CD4-positive, alpha-beta memory T cell (primary cell): ENCODE results near the gene TCF21. TPM values are rescaled to one million over a fixed set of nuclear protein-coding genes. Genes with fewer than 3 reads are reported as not detected.

Experiments used
- CTCF ChIA-PET: fragments of 350-600 bp; sonication (Branson Sonifier 250); formaldehyde crosslinking; loops from one replicate; lab custom pipeline; 2021; ENCODE audit warnings: inconsistent platforms; ENCODE audit not compliant: partially characterized antibody; lab: Charles Lee
- POLR2A ChIA-PET: fragments of 350-600 bp; sonication (Branson Sonifier 250); formaldehyde crosslinking; loops from one replicate; lab custom pipeline; 2021; ENCODE audit not compliant: partially characterized antibody; lab: Charles Lee
- DNase-seq, 5 donors: peaks; one replicate each; pipeline versions ENCODE4 v3.0.0 to v3.0.0-alpha.2; 2020 to 2022; ENCODE audit warnings: mixed read lengths in 1 of 5
- H3K27ac ChIP-seq: one replicate; pipeline ENCODE4 v1.7.0; 2013; ENCODE audit warnings: low read depth, low read length
- H3K27me3 ChIP-seq: 2 replicates; pipeline ENCODE4 v1.7.0; 2013; ENCODE audit warnings: mild to moderate bottlenecking, low read length, moderate library complexity; ENCODE audit not compliant: insufficient read depth
- H3K36me3 ChIP-seq: 2 replicates; pipeline ENCODE4 v1.7.0; 2013; ENCODE audit warnings: mild to moderate bottlenecking, low read length, moderate library complexity; ENCODE audit not compliant: insufficient read depth
- H3K4me1 ChIP-seq: 2 replicates; pipeline ENCODE4 v1.7.0; 2013; ENCODE audit warnings: mild to moderate bottlenecking, low read length, moderate library complexity; ENCODE audit not compliant: insufficient read depth
- H3K4me3 ChIP-seq, 2 donors: one replicate each; pipeline ENCODE4 v1.7.0; 2013; ENCODE audit warnings: low read length in 2 of 2, mild to moderate bottlenecking in 1 of 2
- H3K9me3 ChIP-seq, 2 donors: one replicate each; pipeline ENCODE4 v1.7.0; 2013; ENCODE audit warnings: low read length in 2 of 2, control low read depth in 1 of 2; ENCODE audit not compliant: control insufficient read depth in 1 of 2
- H3K27ac Mint-ChIP-seq, 7 donors: one replicate each; pipeline ENCODE4 v1.8.0; 2020 to 2021; ENCODE audit warnings: mixed read lengths in 7 of 7, mild to moderate bottlenecking in 6 of 7, inconsistent platforms in 3 of 7, moderate library complexity in 3 of 7
- H3K27me3 Mint-ChIP-seq, 2 donors: one replicate each; pipeline ENCODE4 v1.8.0; 2020 to 2021; ENCODE audit warnings: mixed read lengths in 2 of 2
- H3K36me3 Mint-ChIP-seq, 2 donors: one replicate each; pipeline ENCODE4 v1.8.0; 2020 to 2021; ENCODE audit warnings: mixed read lengths in 2 of 2, inconsistent platforms in 1 of 2, mild to moderate bottlenecking in 1 of 2
- H3K4me1 Mint-ChIP-seq, 4 donors: one replicate each; pipeline ENCODE4 v1.8.0; 2020 to 2021; ENCODE audit warnings: mixed read lengths in 4 of 4, mild to moderate bottlenecking in 1 of 4
- H3K4me3 Mint-ChIP-seq, 8 donors: one replicate each; pipeline ENCODE4 v1.8.0; 2020 to 2021; ENCODE audit warnings: mixed read lengths in 8 of 8, mild to moderate bottlenecking in 7 of 8, moderate library complexity in 6 of 8, inconsistent platforms in 3 of 8
- H3K9me3 Mint-ChIP-seq, 8 donors: one replicate each; pipeline ENCODE4 v1.8.0; 2020 to 2021; ENCODE audit warnings: mixed read lengths in 8 of 8, mild to moderate bottlenecking in 5 of 8, inconsistent platforms in 3 of 8, moderate library complexity in 1 of 8
- intact Hi-C: fragments of 100-400 bp; cut with micrococcal nuclease; formaldehyde crosslinking; loops from one replicate; pipeline ENCODE4 v1.15.1; 2023
- polyA plus RNA-seq, 2 donors: library from polyadenylated mRNA; unstranded; fragments of 300-500 nt; fragmentation: Illumina TruSeq; gene quantifications; one replicate each; pipeline ENCODE4 v1.2.3, GENCODE V29; 2021
- total RNA-seq, 2 experiments: library from RNA; stranded (reverse); gene quantifications; one replicate each; pipeline ENCODE4 v1.2.3, GENCODE V29; 2021

TCF21 gene
- total and polyA plus RNA-seq, 4 experiments from 2014 or later, result not detected

DNA sequence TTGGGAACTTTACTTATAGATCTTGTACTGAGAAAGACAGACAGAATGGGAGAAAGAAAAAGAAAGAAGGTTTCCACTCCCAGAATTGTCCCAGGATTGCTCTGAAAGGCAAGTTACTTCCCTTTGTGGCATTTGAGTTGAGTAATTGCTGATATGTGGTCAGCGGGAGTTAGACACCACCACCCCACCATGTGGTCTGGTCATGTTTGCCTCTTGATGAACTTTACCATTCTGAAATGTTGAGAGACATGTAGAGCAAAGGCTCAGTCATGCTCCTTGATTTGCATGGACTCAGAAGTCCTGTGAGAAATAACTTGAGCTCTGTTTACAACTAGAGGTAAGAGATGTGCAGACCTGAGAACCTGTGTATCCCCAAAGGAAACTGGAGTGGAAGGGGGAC, 17.1 kb downstream of the TCF21 start:
- Mint-ChIP-seq H3K9me3 (peaks cover 0 to 3% (median 0%) of the 10 kb centered on the region in 8 donors), H3K4me1 (no peaks in the 10 kb centered on the region), H3K27me3 (peaks cover 45 to 50% of the 10 kb centered on the region in 2 donors), H3K4me3 (no peak overlapping the region), H3K27ac (no peak overlapping the region), H3K36me3 (no peaks in the 10 kb centered on the region)
- Histone ChIP-seq H3K36me3 (no peaks in the 10 kb centered on the region), H3K9me3 (no peaks in the 10 kb centered on the region), H3K27ac (no peak overlapping the region), H3K27me3 (peaks cover 21% of the 10 kb centered on the region), H3K4me3 (no peak overlapping the region), H3K4me1 (no peaks in the 10 kb centered on the region)
- POLR2A ChIA-PET, result no interaction called here
- CTCF ChIA-PET, result interaction anchor here (1.0 to 3.6 kb wide), 4 partner anchors 10 to 18 kb away, joined by 3 to 20 read pairs (median 4); no protein-coding TSS in a partner anchor
- intact Hi-C loops, result no loop called here
- no peak for DNase-seq

DNA sequence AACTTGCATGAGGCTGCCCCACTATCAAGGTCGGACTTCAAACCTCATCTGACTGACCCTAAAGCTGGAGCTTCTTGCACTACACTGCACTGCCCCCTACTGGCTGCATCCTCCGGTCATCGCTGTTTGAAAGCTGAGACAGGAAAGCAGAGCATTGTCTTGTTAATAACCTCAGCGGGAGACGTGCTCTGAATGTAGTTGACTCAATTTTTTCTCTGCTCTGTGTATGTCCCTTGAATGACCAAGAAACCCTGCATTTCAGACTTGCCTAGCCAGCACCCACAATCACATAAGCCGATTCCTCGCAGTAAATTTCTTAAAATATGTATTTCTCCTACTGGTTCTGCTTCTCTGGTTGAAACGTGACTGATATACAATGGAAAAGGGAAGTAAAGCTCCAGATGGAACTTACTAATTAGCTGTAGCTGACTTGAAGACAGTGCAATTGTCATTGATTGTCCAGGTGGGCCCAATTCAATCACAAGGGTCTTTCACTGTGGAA, 27.8 kb downstream of the TCF21 start:
- Mint-ChIP-seq H3K27ac (no peak overlapping the region), H3K9me3 (peaks cover 0 to 2% (median 0%) of the 10 kb centered on the region in 8 donors), H3K4me1 (peaks cover 0 to 4% (median 2%) of the 10 kb centered on the region in 4 donors), H3K27me3 (peaks cover 4 to 6% of the 10 kb centered on the region in 2 donors), H3K4me3 (peak overlapping the region in 2 of 8 donors; percentile 7 to 37), H3K36me3 (no peaks in the 10 kb centered on the region)
- Histone ChIP-seq H3K36me3 (no peaks in the 10 kb centered on the region), H3K4me1 (no peaks in the 10 kb centered on the region), H3K9me3 (no peaks in the 10 kb centered on the region), H3K4me3 (no peak overlapping the region), H3K27me3 (no peaks in the 10 kb centered on the region), H3K27ac (no peak overlapping the region)
- POLR2A ChIA-PET, result no interaction called here
- peak; percentile 49 to 61 (median 56) for DNase-seq
- CTCF ChIA-PET, result interaction anchor here (0.7 to 3.0 kb wide), 29 partner anchors 9 to 1390 kb away, joined by 3 to 22 read pairs (median 5); partner anchors contain the start of gene TBPL1
- intact Hi-C loops, result loop anchor here (1.0 to 2.0 kb wide), 5 partner anchors 80 to 1248 kb away; no protein-coding TSS in a partner anchor

DNA sequence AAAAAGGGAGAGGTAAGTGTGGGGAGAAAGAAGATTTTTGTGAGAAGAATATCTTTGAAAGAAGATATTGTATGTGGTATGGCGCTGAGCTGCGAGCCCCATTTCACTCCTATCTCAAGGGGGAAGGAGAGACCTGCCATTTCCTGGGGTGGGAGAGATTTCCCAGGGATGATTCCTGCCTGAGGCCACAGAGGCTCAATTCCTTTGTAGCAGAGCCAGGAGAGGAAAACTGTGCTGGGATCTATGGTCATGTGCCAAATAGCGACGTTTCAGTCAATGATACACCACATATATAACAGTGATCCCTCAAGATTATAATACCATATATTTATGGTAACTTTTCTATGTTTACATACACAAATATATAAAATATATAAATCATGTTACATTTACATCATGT, 28.9 kb downstream of the TCF21 start:
- CTCF ChIA-PET, result interaction anchor here (1.0 to 3.0 kb wide), 13 partner anchors 10 to 1249 kb away, joined by 3 to 22 read pairs (median 6); no protein-coding TSS in a partner anchor
- no peak overlapping the region for H3K27ac Mint-ChIP-seq

DNA sequence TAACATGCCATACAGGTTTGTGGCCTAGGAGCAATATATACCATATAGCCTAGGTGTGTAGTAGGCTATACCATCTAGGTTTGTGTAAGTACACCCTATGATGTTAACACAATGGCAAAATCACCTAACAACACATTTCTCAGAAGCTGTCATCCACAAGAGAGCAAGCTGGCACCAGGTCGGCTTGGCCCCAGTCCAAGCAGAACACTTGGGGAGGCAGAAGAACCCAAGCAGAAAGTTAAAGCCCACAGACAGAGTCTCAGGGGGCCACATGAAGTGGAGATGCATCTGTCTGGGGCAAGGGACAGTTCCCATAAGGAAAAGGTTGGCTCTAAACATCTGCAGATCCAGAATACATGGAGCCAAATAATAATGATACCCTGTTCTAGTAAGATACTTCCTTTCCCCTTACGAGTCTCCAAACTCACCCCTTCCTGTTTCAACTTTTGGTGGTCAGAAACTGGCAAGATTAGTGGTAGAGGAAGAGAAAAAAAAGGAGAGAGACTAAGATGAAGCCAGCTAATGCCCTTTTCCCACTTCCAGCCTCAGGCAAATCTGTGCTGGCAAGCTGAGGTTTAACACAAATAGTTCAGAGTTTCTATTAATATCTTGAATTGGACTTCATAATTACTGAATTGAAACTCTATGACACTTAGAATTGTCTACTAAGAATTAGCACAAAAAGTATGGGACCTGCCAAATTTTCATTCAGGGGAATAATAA, 29.5 kb downstream of the TCF21 start:
- H3K9me3 ChIP-seq, result no peaks in the 10 kb centered on the region
- no peaks in the 10 kb centered on the region for H3K36me3 Mint-ChIP-seq
- CTCF ChIA-PET, result interaction anchor here (0.6 to 10.1 kb wide), 5 partner anchors 12 to 1247 kb away, joined by 3 to 281 read pairs (median 4); no protein-coding TSS in a partner anchor
- H3K4me3 Mint-ChIP-seq, result no peak overlapping the region
- H3K4me1 ChIP-seq, result no peaks in the 10 kb centered on the region
- no peak overlapping the region for H3K27ac Mint-ChIP-seq
- DNase-seq, result no peak
- peaks cover 0 to under 1% (median 0%) of the 10 kb centered on the region in 8 donors for H3K9me3 Mint-ChIP-seq
- no peak overlapping the region for H3K27ac ChIP-seq
- peaks cover 2 to 6% of the 10 kb centered on the region in 2 donors for H3K27me3 Mint-ChIP-seq
- POLR2A ChIA-PET, result no interaction called here
- no peak overlapping the region for H3K4me3 ChIP-seq
- no peaks in the 10 kb centered on the region for H3K27me3 ChIP-seq
- peaks cover 0 to 4% (median 2%) of the 10 kb centered on the region in 4 donors for H3K4me1 Mint-ChIP-seq
- H3K36me3 ChIP-seq, result no peaks in the 10 kb centered on the region
- intact Hi-C loops, result no loop called here

More for the DNA sequence above, 28.9 kb downstream of the TCF21 start:
- no peaks in the 10 kb centered on the region for H3K27me3 ChIP-seq
- H3K4me1 ChIP-seq, result no peaks in the 10 kb centered on the region
- intact Hi-C loops, result loop anchor here (2.0 kb wide), 3 partner anchors 81 to 1249 kb away; no protein-coding TSS in a partner anchor
- peaks cover 2 to 6% of the 10 kb centered on the region in 2 donors for H3K27me3 Mint-ChIP-seq
- H3K27ac ChIP-seq, result no peak overlapping the region
- H3K36me3 Mint-ChIP-seq, result no peaks in the 10 kb centered on the region
- no peak overlapping the region for H3K4me3 ChIP-seq
- no peaks in the 10 kb centered on the region for H3K36me3 ChIP-seq
- peaks cover 0 to 2% (median 0%) of the 10 kb centered on the region in 8 donors for H3K9me3 Mint-ChIP-seq
- no peak overlapping the region for H3K4me3 Mint-ChIP-seq
- no peaks in the 10 kb centered on the region for H3K9me3 ChIP-seq
- POLR2A ChIA-PET, result no interaction called here
- peaks cover 0 to 4% (median 2%) of the 10 kb centered on the region in 4 donors for H3K4me1 Mint-ChIP-seq
- DNase-seq, result no peak

DNA sequence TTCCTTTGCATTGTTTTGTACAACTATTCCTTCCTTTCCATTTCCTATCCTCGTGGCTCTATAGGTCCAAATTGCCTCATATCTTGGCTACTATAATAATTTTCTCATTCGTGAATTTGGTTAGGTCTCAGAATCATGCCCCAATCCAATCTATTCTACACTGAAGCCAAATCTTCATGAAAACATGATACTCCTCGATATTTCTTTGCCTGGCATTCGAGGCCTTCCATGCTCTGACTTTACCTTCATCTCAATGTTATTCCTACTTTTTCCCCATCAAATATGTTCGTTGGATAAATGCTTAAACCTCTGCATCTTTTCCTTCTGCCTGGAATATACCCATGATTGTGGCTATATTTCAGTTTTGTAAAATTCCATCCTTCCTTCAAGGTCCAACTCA, 30.4 kb downstream of the TCF21 start:
- no peak overlapping the region for H3K27ac ChIP-seq
- Mint-ChIP-seq H3K9me3 (no peaks in the 10 kb centered on the region), H3K27me3 (peaks cover 2 to 11% of the 10 kb centered on the region in 2 donors), H3K4me3 (no peak overlapping the region), H3K4me1 (peaks cover 0 to 4% (median 2%) of the 10 kb centered on the region in 4 donors), H3K36me3 (no peaks in the 10 kb centered on the region), H3K27ac (no peak overlapping the region)
- CTCF ChIA-PET, result interaction anchor here (1.4 to 10.1 kb wide), 2 partner anchors 13 to 180 kb away, joined by 4 to 281 read pairs; no protein-coding TSS in a partner anchor
- H3K36me3 ChIP-seq, result no peaks in the 10 kb centered on the region
- POLR2A ChIA-PET, result no interaction called here
- H3K4me3 ChIP-seq, result no peak overlapping the region
- DNase-seq, result no peak
- H3K27me3 ChIP-seq, result no peaks in the 10 kb centered on the region
- H3K4me1 ChIP-seq, result no peaks in the 10 kb centered on the region
- no peaks in the 10 kb centered on the region for H3K9me3 ChIP-seq
- intact Hi-C loops, result no loop called here

DNA sequence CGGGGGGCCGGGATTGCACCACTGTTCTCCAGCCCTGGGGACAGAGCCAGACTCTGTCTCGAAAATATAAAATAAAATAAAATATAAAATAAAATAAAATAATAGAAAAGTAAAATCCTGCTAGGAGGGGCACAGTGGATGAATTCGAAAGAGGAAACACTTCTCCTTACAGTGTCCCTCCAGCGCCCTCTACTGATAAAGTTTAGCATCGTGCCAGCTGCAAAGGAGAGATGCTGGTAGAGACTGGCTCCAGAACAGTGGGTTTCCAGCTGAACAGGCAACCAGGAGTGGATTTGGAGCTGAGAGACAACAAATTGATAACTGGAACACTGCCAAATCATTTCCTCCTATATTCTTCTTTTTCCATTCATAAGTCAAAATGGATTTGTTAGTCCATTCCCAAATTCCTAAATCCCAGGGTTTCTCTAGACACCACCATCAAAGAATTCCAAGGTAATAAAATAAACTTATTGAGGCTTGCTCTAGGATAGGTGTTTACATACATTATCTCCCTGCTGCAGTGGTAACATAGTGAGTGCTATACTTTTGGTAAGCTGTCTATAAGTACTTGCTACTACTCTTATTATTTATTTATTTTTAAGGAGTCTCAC, 32.4 kb downstream of the TCF21 start:
- H3K27ac Mint-ChIP-seq, result no peak overlapping the region
- no peaks in the 10 kb centered on the region for H3K36me3 ChIP-seq
- no peaks in the 10 kb centered on the region for H3K9me3 ChIP-seq
- ChIA-PET CTCF (interaction anchor here (0.6 to 10.1 kb wide), 18 partner anchors 8 to 1391 kb away, joined by 3 to 281 read pairs (median 3); no protein-coding TSS in a partner anchor), POLR2A (no interaction called here)
- no peak overlapping the region for H3K4me3 ChIP-seq
- no peak overlapping the region for H3K4me3 Mint-ChIP-seq
- no peaks in the 10 kb centered on the region for H3K27me3 ChIP-seq
- H3K27me3 Mint-ChIP-seq, result peaks cover 4 to 11% of the 10 kb centered on the region in 2 donors
- DNase-seq, result peak; percentile 54 to 69 (median 60)
- no peak overlapping the region for H3K27ac ChIP-seq
- peaks cover 0 to 4% (median 2%) of the 10 kb centered on the region in 4 donors for H3K4me1 Mint-ChIP-seq
- H3K4me1 ChIP-seq, result no peaks in the 10 kb centered on the region
- intact Hi-C loops, result no loop called here
- H3K9me3 Mint-ChIP-seq, result no peaks in the 10 kb centered on the region
- no peaks in the 10 kb centered on the region for H3K36me3 Mint-ChIP-seq
